Mucosa of descending colon (tissue), 3 donors: ENCODE measurements around the gene TLR10. TPM values are rescaled to one million over a fixed set of nuclear protein-coding genes. Genes with fewer than 3 reads are reported as not detected.
A peak's percentile ranks its signal among the peaks of the same experiment; 100 is the strongest.

Experiments used
- ATAC-seq: fragments of 200-7000 bp; cut with Tn5 transposase; one replicate; pipeline ENCODE4 v1.9.1; 2020; ENCODE audit warnings: mild to moderate bottlenecking, moderate library complexity
- DNase-seq, 3 donors: peaks; one replicate each; pipeline ENCODE4 v3.0.0-alpha.2; 2020
- H3K36me3 ChIP-seq: fragments of 200-600 bp; one replicate; pipeline ENCODE4 v1.8.0; 2021; ENCODE audit warnings: low read depth, mild to moderate bottlenecking
- H3K4me1 ChIP-seq: fragments of 200-600 bp; one replicate; pipeline ENCODE4 v1.8.0; 2021; ENCODE audit warnings: low read depth, mild to moderate bottlenecking
- H3K4me3 ChIP-seq: fragments of 200-600 bp; one replicate; pipeline ENCODE4 v1.8.0; 2021; ENCODE audit warnings: mild to moderate bottlenecking
- H3K9me3 ChIP-seq: fragments of 200-600 bp; one replicate; pipeline ENCODE4 v1.8.0; 2021; ENCODE audit warnings: mild to moderate bottlenecking
- intact Hi-C, 2 donors: fragments of 100-400 bp; cut with DNase I in 1 of 2; cut with micrococcal nuclease in 1 of 2; formaldehyde crosslinking; loops; one replicate each; pipeline versions ENCODE4 v1.11.0 to v1.11.1; 2022; cut with DNase I, micrococcal nuclease
- total RNA-seq, 3 donors: library from RNA; stranded (reverse); fragmentation: NEBNext Ultra II Directional in 2 of 3; extraction: Animal tissue kit (Norgen Biotek cat#: 25700) in 2 of 3; gene quantifications; one replicate each; pipeline versions ENCODE4 v1.2.1 to v1.2.4, GENCODE V29; 2021 to 2023
- TF ChIP-seq, protein P1 (sequence below): fragments of 200-600 bp; IDR thresholded peaks from one replicate; pipeline ENCODE4 v1.8.0; 2022; ENCODE audit warnings: antibody characterized with exemption, mild to moderate bottlenecking
- donor health status: DM: no; HTN: no; CAD: no; lungs with moderate emphysema.
- donor health status: DM: no; HTN: no; CAD: no.
- donor health status: DM: no; HTN: yes; CAD: no.

The TLR10 gene
- total RNA-seq, 3 donors from 2014 or later, result 0.17 to 0.46 (median 0.25) TPM

DNA sequence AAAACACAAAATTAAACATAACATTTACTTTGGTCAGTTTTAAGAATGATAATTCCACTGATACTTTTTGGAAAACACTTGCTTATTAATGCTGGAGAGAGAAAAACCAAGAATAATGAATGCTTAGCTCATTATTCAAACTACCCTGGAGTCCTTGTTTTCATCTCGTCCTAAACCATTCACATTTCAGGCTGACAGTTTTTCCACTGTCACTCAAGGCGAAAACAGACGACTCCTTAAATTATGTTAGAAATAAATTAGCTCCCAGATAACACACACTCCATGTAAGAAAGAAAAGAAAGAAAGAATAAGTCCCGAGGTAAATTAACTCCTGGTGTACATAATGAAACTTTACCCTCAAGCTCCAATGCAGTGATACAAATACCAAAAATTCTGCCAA is 33.5 kb downstream of the TLR10 start:
- H3K4me3 ChIP-seq, result no peak overlapping the region
- DNase-seq (no peak), ATAC-seq (no peak)
- H3K4me1 ChIP-seq, result no peaks in the 10 kb centered on the region
- intact Hi-C loops, result no loop called here
- TF ChIP-seq, protein P1, sequence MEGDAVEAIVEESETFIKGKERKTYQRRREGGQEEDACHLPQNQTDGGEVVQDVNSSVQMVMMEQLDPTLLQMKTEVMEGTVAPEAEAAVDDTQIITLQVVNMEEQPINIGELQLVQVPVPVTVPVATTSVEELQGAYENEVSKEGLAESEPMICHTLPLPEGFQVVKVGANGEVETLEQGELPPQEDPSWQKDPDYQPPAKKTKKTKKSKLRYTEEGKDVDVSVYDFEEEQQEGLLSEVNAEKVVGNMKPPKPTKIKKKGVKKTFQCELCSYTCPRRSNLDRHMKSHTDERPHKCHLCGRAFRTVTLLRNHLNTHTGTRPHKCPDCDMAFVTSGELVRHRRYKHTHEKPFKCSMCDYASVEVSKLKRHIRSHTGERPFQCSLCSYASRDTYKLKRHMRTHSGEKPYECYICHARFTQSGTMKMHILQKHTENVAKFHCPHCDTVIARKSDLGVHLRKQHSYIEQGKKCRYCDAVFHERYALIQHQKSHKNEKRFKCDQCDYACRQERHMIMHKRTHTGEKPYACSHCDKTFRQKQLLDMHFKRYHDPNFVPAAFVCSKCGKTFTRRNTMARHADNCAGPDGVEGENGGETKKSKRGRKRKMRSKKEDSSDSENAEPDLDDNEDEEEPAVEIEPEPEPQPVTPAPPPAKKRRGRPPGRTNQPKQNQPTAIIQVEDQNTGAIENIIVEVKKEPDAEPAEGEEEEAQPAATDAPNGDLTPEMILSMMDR, result no peak
- H3K36me3 ChIP-seq, result no peaks in the 10 kb centered on the region
- peaks cover 7% of the 10 kb centered on the region for H3K9me3 ChIP-seq

DNA sequence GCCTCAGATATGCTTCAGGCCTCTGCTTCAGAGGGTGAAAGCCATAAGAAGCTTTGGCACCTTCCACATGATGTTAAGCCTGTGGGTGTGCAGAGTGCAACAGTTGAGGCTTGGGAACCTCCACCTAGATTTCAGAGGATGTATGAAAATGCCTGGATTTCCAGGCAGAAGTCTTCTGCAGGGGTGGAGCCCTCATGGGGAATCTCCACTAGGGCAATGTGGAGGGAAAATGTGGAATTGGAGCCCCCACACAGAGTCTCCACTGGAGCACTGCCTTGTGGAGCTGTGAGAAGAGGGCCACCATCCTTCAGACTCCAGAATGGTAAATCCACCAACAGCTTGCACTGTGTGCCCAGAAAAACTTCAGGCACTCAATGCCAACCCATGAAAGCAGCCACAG is 35.2 kb downstream of the TLR10 start:
- Histone ChIP-seq H3K9me3 (peaks cover 7% of the 10 kb centered on the region), H3K4me3 (no peak overlapping the region), H3K36me3 (no peaks in the 10 kb centered on the region), H3K4me1 (no peaks in the 10 kb centered on the region)
- intact Hi-C loops, result no loop called here
- no peak for ATAC-seq
- no peak for DNase-seq
- TF ChIP-seq, protein P1, result no peak

DNA sequence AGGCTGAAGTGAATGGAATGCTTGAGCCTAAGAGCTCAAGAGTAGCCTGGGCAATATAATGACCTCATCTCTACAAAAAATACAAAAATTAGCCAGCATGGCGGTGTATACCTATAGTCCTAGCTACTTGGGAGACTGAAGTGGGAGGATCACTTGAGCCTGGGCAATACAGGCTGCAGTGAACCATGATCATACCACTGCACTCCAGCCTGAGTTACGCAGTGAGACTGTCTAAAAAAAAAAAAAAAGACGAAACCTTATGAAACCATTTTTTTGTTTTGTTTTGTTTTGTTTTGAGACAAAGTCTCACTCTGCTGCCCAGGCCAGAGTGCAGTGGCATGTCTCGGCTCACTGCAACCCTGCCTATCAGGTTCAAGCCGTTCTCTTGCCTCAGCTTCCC is 36.9 kb downstream of the TLR10 start:
- H3K9me3 ChIP-seq, result peaks cover 7% of the 10 kb centered on the region
- H3K4me1 ChIP-seq, result no peaks in the 10 kb centered on the region
- no peak overlapping the region for H3K4me3 ChIP-seq
- TF ChIP-seq, protein P1, result no peak
- no peak for DNase-seq
- ATAC-seq, result no peak
- intact Hi-C loops, result no loop called here
- H3K36me3 ChIP-seq, result no peaks in the 10 kb centered on the region

DNA sequence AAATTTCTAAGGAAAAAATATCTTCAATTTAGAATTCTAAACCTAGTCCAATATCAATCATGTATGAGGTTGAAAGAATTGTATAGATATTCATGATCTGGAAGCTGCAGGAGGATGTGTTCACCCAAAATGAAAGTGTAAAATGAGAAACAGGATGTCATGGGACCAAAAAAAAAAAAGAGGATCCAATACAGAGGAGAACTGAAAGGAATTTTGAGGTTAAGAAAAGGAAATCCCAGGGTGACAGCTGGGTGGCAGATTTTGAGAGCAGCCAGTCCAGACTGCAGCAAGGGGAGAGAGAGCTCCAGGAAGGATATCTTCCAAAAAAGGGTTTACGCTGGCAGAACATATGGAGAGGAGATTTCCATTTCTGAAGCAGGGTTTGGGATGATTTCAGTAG is 38.9 kb downstream of the TLR10 start:
- ATAC-seq (no peak), DNase-seq (no peak)
- H3K4me1 ChIP-seq, result no peaks in the 10 kb centered on the region
- TF ChIP-seq, protein P1, result no peak
- no peaks in the 10 kb centered on the region for H3K36me3 ChIP-seq
- H3K9me3 ChIP-seq, result peaks cover 7% of the 10 kb centered on the region
- H3K4me3 ChIP-seq, result no peak overlapping the region
- intact Hi-C loops, result no loop called here

DNA sequence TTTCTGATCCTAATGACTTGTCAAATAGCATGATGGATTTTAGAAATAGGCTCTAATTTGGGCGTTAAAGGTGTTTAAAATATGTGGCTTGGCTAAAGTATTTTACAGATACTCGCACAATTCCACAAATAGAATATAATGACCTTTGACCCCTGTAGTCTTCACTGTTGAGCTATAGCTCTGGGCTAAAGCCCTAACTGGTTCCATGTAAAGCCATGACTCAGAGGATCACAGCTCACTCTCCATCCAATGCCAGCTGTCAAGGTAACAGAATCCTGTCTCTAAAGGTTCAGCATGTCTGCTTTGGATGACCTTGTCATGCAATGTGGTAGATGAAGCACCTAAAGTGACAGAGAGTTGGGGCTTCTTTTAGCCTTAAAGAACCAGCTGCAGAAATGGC is 42.5 kb downstream of the TLR10 start:
- H3K4me3 ChIP-seq, result no peak overlapping the region
- DNase-seq (no peak), ATAC-seq (peak; percentile 42)
- H3K4me1 ChIP-seq, result no peaks in the 10 kb centered on the region
- H3K36me3 ChIP-seq, result no peaks in the 10 kb centered on the region
- H3K9me3 ChIP-seq, result no peaks in the 10 kb centered on the region
- intact Hi-C loops, result no loop called here
- TF ChIP-seq, protein P1, result no peak
